Glomerular visceral epithelial cell (primary cell): ENCODE data around the gene DNAJB8.
A peak's percentile ranks its signal among the peaks of the same experiment; 100 is the strongest.

Experiments
- DNase-seq: peaks from one replicate; pipeline ENCODE4 v3.0.0-alpha.2; 2016; ENCODE audit errors: extremely low spot score

The DNAJB8 gene

DNA sequence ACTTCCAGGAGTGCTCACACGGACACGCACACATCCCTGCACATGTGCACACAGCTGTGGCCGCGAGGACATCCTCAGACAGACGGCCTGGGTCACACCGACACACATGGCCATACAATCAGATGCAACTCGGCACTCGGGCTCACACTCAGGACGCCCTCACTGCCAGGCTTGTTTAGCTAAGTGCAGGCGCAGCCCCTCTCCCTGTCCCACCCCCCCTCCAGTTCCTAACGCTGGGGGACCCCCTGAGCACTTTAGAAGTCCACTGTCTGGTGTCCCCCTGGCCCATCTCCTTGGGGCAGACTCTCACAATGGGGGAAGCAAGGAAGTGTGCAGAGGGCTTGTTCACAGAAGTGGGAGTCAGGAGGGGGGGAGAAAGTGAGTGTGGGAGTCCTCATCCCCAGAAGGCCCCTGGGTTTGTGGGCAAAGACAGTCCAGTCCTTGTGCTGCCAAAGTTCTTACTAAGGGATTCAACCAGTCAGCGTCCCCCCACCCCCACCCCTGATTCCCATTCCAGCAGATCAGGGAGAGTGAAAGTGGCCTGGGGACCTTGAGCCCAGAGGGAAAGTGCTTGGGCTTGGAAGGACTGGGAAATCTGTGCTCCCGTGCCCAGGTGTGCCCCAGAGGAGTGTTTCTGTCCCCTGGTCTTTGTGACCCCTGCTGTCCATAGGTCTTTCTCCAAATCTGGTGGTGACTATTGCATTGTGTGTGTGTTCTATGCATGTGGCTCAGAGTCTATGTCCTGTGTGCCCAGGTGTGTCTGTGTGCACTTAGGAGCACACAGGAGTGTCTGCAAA lies 27.1 kb upstream of the DNAJB8 start:
- no peak for DNase-seq

DNA sequence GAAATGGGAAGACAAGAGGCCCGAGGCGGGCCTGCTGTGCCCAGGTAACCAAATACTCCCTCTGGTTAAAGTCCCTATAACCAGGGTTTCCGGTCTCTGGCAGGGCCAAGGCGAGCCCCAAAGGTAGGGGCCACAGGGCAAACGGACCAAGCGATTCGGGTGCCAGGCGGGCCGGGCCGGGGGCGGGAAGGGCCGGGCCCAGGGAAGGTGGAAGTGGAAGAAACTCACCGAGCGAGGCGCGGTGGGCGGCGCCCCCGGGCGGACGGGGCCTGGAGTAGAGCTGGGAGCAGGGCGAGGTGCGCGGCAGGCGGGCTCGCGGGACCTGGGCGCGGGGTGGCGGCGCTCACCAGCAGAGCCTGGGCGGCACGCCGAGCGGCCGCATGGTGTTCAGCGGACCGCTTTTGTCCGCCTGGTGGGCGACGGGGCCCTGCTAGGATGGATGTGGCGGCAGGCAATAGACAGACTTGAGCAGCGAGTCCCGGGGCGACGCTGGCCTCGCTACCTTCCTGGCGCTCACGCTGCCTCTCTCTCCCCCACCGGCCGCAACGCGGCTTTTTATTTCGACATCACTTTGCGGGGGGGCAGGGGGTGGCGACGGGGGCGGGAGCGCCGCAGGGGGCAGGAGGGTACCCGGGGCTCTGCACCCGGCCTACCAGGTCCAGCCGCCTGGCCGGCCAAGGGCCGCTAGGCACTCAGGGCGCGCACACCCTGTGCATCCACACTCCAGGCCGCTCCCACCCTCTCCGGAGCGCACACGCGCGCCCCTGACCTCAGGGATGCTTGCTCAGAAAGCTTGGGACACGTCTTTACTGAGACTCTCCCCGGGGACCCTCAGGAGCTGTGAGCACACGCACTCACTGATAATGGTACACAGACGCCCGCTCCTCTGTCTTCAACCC lies 26.2 kb upstream of the DNAJB8 start, which contains the start of gene GATA2:
GATA2 (minus strand) TSS at position 531 of the 899 bp plus-strand sequence. CDS start 6,170 bp downstream, outside the sequence.
- DNase-seq = no peak

- DNase-seq = no peak
These were observed 25.4 kb upstream of the DNAJB8 start for GRCh38 chr3:128491941-128492670.

- no peak for DNase-seq
These were observed 24.9 kb upstream of the DNAJB8 start for GRCh38 chr3:128491691-128491940.

- no peak for DNase-seq
These were observed 24.4 kb upstream of the DNAJB8 start for GRCh38 chr3:128490915-128491690.

DNA sequence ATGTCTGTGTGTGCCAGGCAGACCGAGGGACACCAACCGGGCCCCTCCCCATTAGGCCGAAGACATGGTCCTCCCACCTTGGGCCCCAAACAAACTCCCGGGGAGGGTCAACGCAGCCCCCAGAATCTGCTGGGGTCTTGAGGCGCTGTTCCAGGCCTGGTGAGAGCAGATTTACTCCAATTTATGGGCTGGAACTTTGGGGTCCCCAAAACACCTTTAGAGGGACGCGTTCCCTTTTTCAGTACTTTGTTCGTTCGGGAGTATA lies 23.9 kb upstream of the DNAJB8 start:
- no peak for DNase-seq

- DNase-seq = peak; percentile 16
These were observed 23.4 kb upstream of the DNAJB8 start for GRCh38 chr3:128489927-128490649.

GRCh38 chr3:128489674-128489926 lies 22.9 kb upstream of the DNAJB8 start:
- no peak for DNase-seq

DNA sequence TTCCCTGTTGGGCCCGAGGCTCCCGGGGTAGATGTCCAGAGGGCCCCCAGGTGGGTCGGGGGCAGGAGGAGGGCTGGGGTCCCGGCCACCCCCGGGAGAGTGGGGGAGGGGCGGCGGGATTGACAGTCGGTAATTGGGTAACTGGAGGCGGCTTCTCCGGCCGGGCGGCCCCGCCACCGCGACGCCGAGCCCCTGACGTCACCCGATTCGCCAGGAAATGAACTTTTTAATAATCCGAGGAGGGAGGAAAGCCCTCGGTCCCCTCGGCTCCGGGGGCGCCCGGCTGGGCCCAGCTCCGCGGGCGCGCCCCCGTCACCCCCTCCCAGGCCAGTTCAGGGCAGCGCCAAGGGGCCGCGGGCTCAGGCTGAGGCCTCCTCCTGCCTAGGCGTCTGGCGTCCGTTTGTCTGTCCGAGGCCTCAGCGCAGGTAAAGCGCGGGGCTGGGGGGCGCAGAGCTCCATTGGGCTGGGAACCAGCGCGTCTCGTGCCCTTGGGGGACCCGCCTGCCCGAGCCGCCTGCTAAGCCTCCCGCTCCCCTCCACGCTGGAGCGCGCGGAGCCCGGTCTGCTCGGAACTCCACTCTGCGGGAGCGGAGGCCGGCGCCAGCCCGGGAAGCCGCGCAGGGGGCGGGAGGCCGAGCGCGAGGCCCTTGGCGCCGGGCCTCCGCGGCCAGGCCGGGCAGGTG lies 22.4 kb upstream of the DNAJB8 start:
- DNase-seq = peak; percentile 12

- DNase-seq = no peak
These were observed 21.9 kb upstream of the DNAJB8 start for GRCh38 chr3:128488636-128488990.

DNA sequence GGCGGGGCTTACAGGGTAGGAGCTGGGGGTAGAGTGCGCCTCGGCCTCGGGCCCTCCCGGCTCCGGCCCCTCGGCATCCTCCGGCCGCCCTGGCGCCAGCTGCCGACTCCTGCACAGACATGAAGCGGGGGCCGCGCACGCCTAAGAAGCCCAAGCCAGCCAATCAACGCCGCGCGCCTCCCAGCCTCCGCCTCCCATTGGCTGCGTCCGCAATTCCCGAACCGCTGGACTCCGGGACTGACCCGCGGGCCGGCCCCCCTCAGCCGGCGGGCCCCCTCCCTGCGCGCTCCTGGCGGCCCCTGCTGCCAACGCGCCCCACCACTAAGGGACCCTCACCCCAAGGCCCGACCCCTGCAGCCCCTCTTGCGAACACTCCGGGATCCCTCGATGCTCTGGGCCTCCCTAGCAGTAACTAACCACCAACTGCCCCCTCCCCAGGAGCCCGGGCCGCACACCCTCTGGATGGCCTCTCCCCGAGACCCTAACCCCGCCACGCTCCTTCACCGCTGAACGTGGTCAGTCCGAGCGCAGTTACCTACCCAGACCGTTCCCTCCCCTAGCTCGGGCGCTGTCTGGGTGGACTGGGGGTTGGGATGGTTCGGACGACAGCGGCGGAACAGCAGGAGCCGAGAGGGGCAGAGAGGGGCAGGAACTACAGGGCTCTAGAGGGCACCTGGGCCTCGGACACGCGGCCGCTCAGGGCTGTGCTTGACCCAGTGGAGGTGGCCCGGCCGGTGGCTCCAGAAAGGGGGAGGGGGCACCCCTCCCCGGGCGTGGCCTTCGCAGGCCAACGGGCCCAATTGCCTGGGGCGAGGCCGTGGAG lies 21.3 kb upstream of the DNAJB8 start:
- DNase-seq = peak; percentile 80

- no peak for DNase-seq
These were observed 20.8 kb upstream of the DNAJB8 start for GRCh38 chr3:128487538-128487812.

DNA sequence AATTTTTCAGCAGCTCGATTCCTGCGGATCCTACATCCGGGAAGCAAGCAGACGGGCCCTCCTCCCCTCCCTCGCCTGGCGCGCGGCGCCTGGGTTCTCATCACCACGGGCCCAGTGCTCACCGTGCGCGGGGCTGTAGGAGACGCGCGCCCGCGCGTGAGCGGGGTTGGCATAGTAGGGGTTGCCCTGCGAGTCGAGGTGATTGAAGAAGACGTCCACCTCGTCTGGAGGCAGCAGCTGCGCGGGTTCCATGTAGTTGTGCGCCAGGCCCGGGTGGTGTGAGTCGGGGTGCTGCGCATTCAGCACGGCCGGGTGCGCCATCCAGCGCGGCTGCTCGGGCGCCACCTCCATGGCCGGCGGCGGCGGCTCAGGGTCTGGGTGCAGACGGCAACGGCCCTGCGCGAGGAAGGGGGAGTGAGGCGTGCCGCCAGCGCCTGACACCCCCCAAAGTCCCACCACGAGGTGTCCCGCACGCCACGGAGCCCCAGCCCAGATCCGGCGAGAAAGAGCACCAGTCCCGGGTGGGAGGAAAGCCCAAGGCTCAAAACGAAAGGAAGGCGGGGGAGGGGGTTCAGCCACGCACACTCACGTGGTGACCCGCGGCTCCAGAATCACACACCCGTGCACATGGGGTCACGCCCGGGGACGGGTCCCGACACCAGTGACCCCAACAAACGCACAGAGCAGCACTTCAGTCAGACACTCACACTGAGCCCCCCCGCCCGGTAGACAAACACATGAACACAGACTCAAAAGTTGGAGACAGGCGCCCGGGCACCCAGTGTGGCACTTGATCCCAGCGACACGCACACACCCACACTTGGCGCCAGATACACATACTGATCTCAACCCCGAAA lies 20.2 kb upstream of the DNAJB8 start:
- DNase-seq = peak; percentile 6

- DNase-seq = no peak
These were observed 19.5 kb upstream of the DNAJB8 start for GRCh38 chr3:128486205-128486628.

DNA sequence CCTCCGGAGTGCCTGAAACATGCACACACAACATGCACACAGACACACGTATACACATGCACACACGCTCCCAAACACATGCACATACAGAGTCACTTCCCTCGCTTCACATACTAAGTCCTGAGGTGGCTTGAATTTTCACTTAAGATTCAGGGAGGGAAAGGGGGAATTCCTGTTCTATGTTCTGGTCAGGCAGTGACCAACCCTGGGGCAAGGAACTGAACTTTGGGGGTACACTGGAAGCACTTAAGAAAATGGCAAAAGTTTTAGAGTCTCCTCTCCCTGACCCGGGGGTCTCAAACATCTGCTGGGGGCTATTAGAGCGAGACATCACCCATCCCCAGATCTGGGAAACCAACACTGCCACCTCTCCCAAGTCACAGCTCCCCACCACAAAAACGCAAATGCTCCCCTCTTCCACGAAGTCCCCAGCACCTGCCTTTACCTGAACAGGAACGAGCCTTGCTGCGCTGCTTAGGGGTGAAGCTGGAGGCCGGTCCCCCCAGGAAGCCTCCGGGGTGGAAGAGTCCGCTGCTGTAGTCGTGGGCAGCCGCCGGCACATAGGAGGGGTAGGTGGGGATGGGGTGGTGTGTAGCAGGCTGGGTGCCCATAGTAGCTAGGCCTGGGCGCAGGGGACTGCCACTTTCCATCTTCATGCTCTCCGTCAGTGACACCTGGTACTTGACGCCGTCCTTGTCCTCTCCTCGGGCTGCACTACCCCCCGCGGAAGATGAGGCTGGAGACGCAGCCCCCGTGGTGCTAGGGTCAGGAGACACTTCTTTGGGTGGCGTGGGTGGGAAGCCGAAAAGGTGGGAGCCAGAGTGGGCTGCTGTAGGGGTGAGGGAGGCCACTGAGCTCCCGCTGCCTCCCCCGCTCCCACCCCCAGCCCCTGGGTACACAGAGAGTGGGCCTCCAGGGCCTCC lies 18.9 kb upstream of the DNAJB8 start:
- no peak for DNase-seq

- no peak for DNase-seq
These were observed 18.0 kb upstream of the DNAJB8 start for GRCh38 chr3:128484404-128485281.
